ENCODE measurements around the gene APBB3. TPM values are rescaled to one million over a fixed set of nuclear protein-coding genes. Genes with fewer than 3 reads are reported as not detected.
A peak's percentile ranks its signal among the peaks of the same experiment; 100 is the strongest.

Gene APBB3
- total RNA-seq, 2 donors from 2014 or later: 11.4 to 14.3 TPM

DNA sequence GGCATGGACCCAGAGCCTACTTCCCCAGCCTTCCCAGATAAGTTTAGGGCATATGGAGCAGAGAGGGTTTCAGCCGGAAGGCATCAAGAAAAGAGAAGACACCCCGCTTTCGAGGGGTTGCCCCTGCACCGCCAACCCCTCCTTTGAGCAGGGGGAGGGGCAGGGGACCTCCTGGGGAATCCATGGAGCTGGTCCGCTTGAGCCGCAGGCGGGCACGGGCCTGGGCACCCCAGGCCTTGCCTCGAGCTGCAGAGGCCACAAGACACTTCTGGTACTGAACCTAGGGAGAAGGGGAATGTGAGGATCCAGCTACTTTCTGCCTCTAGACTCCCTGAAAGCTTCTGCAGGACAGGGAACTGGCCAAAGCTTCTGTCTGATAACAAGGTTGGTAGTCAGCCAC is 5.9 kb downstream of the APBB3 start:
- ATAC-seq (no peak), DNase-seq (no peak)
- intact Hi-C loops (cut with DNase I): no loop called here

DNA sequence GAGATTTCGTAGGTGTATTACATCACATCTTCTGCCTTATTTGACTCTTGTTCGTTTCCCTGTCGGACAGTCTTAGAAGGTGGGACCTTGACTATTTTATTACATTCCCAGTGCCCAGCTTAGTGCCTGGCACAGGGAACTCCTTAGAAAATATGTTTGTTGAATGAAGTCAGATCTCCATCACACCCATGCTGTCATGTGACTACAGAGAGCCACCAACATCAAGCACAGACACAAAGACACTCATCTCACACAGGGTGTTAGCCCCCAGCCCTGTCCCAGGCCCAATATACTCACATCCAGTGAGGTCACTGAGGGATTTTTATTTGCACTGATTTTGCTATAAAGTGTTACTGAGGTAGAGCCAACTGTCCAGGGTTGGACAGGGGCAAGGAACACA is 6.4 kb downstream of the APBB3 start:
- no peak for DNase-seq
- intact Hi-C loops (cut with DNase I): no loop called here
- no peak for ATAC-seq

DNA sequence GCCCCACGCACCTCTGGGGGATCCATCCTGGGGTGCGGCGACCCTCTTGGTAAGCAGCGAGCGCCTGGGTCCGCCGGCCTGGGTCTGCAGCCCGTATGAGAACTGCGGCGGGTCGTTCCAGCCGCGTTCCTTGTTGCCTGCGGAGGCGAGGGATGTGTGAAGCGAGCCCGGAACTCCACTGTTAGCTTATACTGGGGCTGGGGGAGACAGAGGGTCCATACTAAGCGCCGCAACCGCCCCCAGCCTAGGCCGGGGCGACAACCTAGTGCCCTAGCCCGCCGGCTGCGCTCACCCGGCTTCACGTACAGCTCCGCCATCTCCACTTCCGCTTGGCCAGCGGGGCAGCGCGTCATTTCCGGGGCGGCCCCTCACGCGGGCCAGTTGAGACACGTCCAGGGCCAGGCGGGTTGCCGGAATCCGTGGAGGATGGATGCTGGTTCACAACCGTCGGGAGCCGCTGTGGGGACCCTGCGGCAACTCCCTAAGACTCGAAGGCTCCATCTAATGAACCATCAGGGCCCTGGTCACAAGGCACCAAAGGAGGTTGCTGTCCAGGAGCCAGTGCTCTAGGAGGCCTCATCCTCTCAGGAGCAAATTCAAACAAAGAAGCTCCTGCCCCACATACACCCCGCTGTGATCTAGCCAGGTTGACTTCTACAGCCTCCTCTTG is 7.1 kb downstream of the APBB3 start, which contains the start of gene SRA1:
SRA1 (minus strand) TSS at position 338 of the 670 bp plus-strand sequence; CDS start at position 317, 21 bp downstream.
- peak; percentile 96 to 99 for ATAC-seq
- intact Hi-C loops (cut with DNase I): no loop called here
- peak; percentile 95 for DNase-seq

DNA sequence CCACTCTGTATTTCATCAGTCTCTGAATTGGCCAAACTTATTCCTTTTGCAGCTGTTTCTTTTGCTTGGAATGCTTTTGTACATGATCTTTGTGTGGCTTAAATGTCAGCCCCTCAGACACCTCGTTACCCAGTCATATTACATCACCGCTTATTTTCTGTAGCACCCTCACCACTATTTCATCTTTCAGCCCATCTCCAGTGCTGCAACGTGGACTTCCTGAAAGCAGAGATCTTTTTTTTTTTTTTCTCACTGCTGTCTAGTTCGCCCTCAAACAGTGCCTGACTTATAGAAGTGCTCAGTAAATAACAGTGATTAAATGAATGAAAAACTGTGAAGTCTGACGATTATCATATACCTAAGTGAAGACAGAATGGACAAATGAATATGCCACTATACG is 8.0 kb downstream of the APBB3 start:
- intact Hi-C loops (cut with DNase I): no loop called here
- ATAC-seq (no peak), DNase-seq (no peak)

DNA sequence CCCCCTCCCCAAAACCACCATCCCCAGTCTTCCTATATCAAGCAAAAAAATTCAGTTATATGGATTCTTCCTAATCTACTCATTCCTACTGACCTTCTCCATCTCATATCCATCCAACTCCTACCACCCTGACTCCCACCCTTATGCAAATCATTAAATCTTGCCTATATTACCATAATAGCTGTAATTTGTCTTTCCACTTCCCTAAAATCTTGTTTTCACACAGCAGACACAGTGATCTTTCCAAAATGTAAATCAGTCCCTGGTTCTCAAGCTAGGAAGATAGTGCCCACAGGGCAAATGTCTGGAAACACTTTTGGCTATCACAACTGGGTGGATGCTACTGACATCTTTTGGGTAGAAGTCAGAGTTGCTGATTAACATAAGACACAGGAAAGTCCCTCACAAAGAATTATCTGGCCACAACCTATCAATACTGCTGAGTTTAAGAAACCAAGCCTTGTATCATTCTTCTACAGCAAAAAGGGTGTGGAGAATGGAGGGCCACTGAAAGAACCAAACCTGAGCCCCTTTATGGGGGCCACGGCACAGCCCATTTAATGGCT is 8.6 kb downstream of the APBB3 start:
- ATAC-seq (no peak), DNase-seq (no peak)
- intact Hi-C loops (cut with DNase I): no loop called here

DNA sequence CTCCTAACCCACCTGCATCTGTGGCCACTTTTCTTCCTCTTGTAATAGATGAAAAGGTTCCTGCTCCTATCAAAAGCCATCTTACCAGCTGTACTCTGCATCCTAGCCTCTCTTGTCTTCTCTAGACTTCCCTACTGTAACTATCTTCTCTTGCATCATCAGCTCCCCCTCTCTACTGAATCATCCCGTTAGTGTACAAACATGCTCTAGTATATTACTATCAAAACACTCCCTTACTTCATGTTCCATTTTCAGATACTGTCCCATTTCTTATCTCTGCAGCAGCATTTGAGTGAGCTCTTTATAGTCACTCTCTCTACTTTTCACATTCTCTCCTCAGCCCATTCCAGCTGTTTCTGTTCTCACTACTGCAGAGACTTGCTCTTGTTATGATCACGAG is 9.9 kb downstream of the APBB3 start:
- ATAC-seq: peak in 1 of 2 donors; percentile 27
- no peak for DNase-seq
- intact Hi-C loops (cut with DNase I): no loop called here

DNA sequence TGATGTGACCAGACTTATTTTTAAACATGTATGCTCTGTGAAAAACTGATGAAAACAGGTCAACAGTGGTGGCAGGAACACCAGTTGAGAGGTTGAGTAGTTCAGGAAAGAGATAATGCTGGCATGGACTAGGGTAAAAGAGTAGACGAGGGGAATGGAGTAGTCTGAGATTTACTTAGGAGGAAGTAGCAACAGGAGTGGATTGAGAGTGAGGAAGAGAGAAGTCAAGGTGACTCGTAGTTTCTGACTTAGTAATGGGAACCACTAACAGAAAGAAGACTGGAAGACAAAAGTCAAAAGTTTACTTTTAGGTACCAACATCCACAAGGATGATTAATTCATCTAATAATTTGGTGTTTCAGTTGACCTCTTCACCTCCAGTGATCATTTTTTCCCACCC is 10.7 kb downstream of the APBB3 start:
- DNase-seq (no peak), ATAC-seq (no peak)
- intact Hi-C loops (cut with DNase I): no loop called here

DNA sequence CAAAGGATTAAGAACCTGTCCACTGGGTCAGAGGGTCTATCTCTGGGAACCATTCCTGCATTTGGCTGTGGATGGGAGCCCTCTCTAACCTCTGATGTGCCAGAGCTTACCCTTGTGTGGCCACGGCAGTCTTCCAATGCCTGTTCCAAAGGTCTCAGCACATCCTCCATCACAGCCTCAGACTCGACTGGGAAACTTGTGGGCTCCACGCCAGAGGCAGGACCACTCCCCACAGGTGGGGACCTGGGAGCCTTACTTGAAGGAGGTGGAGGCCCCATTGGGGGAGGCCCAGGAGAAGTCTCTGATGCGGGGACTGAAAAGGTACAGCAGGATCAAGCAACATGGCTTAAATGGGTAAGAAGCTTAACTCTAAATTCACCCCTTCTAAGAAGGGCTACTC is 12.5 kb downstream of the APBB3 start:
- ATAC-seq: no peak
- DNase-seq: no peak
- intact Hi-C loops (cut with DNase I): no loop called here

DNA sequence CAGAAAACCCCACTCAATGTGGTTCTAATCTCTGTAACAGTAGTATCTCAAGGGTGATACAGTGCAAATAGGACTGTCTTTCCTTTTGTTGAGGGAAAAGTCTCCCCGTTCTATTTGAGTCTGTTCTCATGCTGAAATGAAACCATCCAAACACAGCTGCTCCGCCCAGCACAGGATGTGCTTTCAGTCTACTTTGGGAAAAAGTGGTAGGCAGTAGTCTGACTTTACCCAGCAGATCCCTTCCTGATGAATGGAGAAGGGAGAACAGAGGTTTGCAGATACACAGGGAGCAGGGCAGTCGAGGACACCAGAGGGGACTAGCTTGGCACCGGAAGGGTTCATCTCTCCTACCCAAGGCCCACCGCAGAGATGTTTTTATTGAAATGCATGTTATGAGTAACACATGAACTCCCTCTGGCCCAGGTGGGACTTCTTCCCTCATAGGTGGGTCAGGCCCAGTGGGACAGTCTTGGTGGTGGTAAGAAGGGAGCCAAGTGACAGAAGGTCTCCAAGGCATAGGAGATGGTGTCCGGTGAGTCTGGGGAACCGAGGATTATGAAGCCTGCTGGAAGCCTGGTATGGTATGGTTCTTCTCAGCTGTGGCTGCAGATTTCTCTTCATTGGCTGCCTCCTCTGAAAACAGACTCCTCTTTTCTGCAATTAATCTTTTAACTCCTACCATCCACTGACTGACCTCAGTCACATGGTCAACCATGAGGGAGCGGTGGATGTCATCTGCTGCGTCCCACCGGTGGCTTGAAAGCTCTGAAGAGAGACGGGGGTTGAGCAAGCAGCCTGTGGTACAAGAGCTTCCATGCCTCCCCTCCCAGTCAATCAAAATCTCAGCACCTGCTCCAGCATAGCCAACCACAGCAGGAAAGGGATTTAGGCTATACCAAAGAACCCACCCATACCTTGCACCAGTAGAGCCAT is 14.0 kb downstream of the APBB3 start:
- ATAC-seq (no peak), DNase-seq (no peak)
- intact Hi-C loops (cut with DNase I): no loop called here

DNA sequence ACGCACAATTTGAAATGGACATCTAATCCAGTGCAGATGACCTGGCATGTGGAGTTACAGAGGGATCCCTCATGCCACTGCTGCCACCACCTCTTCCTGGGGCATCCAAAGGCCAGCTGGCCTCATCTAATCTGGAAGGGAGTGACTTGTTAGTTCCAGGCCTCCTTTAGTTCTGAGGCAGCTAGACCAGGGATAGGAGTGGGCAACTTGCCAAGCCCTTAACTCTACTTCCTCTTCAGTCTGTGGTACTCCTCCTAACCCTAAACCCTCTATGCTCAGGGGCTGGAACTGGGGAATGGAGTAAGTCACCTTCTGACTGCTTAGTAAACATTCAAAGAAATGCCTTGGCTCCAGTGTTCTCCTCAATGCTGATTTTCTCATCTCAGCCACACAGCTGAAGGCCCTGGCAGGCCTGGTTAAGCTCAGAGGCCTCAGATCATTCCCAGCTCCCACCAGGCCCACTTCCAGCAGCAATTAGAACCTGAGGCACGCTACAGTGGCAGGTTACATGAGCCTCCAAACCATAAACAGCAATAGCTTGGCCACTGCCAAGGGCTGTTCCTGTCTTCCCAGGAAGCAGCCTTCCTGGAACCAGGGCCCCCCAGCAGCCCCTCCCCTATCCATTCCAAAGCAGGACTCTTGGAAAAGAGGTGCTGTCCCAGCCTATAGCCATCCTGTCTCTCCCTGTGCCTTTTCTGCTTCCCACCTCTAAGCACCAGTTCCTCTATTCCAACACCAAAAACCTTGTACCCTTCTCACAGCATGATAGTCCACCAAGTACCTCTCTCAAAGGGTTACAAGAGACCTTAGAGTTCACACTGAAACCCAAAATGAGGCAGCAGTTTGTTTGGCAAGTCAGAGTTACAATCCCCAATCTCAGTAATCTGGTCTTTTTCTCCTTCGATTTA is 14.9 kb downstream of the APBB3 start:
- ATAC-seq (peak in 1 of 2 donors; percentile 5), DNase-seq (peak; percentile 62)
- intact Hi-C loops (cut with DNase I): loop anchor here in 1 of 2 donors (5.0 kb wide), 1 partner anchor 93 kb away; no protein-coding TSS in a partner anchor

DNA sequence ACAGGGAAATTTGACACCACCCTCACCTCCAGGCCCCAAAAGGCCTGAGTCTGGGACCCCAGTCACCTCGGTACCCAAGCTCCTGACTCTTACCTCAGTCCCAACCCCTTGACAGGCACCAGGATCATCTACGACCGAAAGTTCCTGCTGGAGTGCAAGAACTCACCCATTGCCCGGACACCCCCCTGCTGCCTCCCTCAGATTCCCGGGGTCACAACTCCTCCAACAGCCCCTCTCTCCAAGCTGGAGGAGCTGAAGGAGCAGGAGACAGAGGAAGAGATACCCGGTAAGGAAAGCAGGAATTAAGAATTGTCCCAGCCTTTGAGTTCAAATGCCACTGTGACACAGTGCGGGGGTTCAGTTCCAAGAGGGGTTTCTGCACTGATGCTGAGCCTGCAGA is 15.6 kb downstream of the APBB3 start:
- intact Hi-C loops (cut with DNase I): loop anchor here in 1 of 2 donors (5.0 kb wide), 1 partner anchor 94 kb away; no protein-coding TSS in a partner anchor
- DNase-seq (no peak), ATAC-seq (no peak)

DNA sequence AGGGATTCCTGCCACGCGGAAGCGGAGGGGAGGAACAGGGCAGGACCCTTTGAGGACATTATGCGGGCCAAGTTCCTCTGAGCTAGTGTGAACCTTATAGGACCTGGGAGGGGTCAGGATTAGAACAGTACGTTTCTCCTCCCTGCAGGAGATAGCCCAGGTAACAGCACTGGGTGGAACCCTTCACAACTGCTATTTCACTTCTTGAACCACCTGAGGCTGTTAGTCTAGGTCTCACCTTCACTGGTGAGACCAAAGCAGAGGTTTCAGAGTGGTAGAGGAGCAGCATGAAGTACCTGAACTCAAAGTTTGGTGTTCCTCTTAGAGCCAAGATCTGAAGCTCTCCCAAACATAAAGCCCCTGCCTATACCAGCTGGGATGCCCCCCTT is 16.1 kb downstream of the APBB3 start:
- DNase-seq (no peak), ATAC-seq (no peak)
- intact Hi-C loops (cut with DNase I): loop anchor here in 1 of 2 donors (5.0 kb wide), 1 partner anchor 94 kb away; no protein-coding TSS in a partner anchor

DNA sequence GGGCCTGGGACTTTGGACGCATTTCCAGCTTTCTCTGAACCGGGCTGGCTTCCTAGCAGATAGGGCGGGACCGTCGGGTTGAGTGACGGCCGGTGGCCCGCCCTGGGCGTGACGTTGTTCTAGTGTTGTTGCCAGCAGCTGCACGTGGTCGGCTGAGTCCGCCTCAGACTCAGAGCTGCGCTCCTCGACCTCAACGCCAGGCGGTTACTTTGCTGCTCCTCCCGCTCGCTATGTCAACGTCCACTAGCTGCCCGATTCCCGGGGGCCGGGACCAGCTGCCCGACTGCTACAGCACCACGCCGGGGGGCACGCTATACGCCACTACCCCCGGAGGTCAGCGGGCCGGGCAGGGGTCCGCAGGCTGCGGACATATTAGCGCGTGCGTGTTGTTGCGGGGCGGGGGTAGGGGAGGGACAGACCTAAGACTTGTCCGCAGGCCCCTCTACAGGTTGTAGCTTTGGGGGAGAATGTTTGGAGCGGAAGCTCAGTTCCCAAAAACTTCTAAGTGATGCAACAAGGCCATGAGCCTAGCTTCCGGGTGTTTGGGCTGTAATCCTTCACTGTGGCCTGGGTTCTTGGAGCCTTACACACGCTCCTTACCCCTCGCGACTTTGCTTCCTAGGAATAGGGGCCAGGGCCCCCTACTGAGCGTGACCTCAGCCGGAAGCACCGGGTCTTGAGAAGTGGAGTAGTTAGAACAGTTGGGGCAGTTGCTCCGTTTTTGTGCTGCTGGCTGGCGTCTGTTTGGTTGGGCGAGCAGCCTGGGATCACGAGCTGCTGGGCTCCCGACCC is 16.7 kb downstream of the APBB3 start, which contains the start of gene EIF4EBP3:
EIF4EBP3 (plus strand) TSS at position 155 of the 792 bp plus-strand sequence; CDS start at position 231, 76 bp downstream.
- intact Hi-C loops (cut with DNase I): loop anchor here in 1 of 2 donors (1.0 to 5.0 kb wide), 2 partner anchors 95 to 117 kb away; partner anchors contain the start of gene WDR55

DNA sequence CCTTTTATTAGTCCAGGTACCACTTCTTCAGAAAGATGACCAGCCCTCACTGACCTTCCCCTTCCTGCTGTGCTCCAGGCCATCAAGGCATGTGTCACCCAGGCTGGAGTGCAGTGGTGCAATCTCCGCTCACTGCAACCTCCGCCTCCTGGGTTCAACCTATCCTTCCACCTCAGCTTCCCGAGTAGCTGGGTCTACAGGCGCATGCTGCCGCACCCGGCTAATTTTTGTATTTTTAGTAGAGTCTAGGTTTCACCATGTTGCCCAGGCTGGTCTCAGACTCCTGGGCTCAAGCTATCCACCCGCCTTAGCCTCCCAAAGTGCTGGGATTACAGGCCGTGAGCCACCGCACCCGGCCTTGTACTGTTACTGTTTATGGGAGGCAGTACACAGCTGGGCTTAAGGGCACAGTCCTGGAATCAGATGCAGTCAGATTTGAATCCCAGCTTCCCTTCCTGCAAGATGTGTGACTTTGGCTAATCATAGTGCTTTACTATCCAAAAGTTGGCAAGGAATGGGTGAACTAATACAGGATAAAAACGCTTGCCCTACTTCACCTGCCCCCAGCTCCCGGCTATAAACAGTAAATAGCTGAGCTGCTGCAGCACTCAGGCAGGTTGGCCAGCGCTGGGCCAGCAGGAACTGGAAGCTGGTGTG is 17.4 kb downstream of the APBB3 start:
- ATAC-seq (peak in 1 of 2 donors; percentile 1), DNase-seq (no peak)
- intact Hi-C loops (cut with DNase I): loop anchor here in 1 of 2 donors (1.0 to 5.0 kb wide), 2 partner anchors 95 to 117 kb away; partner anchors contain the start of gene WDR55

More for the DNA sequence above, 16.7 kb downstream of the APBB3 start, which contains the start of gene EIF4EBP3:
- peak; percentile 96 to 97 for ATAC-seq
- peak; percentile 98 for DNase-seq

DNA sequence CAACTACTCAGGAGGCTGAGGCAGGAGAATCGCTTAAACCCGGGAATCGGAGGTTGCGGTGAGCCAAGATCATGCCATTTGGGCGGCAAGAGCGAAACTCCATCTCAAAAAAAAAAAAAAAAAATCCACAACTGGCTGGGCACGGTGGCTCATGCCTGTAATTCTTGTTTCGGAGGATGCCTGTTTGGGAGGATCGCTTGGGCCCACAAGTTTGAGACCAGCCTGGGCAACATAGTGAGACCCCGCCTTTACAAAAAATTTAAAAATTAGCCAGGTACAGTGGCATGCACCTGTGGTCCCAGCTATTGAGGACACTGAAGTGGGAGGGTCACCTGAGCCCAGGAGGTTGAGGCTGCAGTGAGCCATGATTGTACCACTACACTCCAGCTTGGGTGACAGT is 18.8 kb downstream of the APBB3 start:
- DNase-seq: no peak
- no peak for ATAC-seq
- intact Hi-C loops (cut with DNase I): loop anchor here in 1 of 2 donors (5.0 kb wide), 1 partner anchor 97 kb away; no protein-coding TSS in a partner anchor

DNA sequence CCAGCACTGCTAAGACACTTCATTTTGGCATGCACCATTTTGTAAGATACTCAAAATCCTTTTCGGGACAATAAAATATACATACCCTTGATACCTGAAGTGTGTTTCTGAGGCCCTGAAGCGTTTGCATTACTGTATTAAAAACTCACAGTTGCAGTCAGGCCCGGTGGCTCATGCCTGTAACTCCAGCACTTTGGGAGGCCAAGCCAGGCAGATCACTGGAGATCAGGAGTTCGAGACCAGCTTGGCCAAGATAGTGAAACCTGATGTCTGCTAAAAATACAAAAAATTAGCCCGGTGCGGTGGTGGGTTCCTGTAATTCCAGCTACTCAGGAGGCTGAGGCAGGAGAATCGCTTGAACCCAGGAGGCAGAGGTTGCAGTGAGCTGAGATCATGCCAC is 19.4 kb downstream of the APBB3 start:
- intact Hi-C loops (cut with DNase I): loop anchor here in 1 of 2 donors (5.0 kb wide), 1 partner anchor 97 kb away; no protein-coding TSS in a partner anchor
- DNase-seq (no peak), ATAC-seq (no peak)

DNA sequence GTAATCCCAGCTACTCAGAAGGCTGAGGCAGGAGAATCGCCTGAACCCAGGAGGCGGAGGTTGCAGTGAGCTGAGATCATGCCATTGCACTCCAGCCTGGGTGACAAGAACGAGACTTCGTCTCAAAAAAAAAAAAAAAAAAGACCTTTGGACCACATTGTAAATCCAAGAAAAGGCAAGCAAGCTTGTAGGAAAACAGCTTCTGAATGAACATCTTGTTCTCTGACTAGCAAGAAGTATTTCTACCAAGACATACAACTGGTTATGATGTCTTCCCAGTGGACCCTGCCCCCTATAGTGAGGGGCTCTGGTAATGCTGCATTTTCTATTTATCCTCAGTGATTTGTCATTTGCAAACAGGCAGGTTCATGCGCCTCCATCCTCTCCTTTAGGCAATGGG is 21.4 kb downstream of the APBB3 start:
- no peak for DNase-seq
- no peak for ATAC-seq
- intact Hi-C loops (cut with DNase I): no loop called here
